GM12891 (cell line): ENCODE results near the gene EML1.

Source experiments
- PAX5 ChIP-seq: IDR thresholded peaks from 2 replicates; pipeline ENCODE4 v1.6.1; 2011; ENCODE audit warnings: low read length, moderate library complexity, mild to moderate bottlenecking; ENCODE audit not compliant: insufficient read depth, severe bottlenecking
- POLR2A ChIP-seq: IDR thresholded peaks from 2 replicates; pipeline ENCODE4 v1.6.1; 2011; ENCODE audit warnings: low read depth, low read length, control low read depth
- POLR2AphosphoS5 ChIP-seq: IDR thresholded peaks from 2 replicates; pipeline ENCODE4 v1.6.1; 2011; ENCODE audit warnings: low read depth, low read length, control low read depth
- POU2F2 ChIP-seq: IDR thresholded peaks from 2 replicates; pipeline ENCODE4 v1.6.1; 2011; ENCODE audit warnings: low read depth, mild to moderate bottlenecking, control low read depth, low read length, moderate library complexity
- SPI1 ChIP-seq: IDR thresholded peaks from 2 replicates; pipeline ENCODE4 v1.6.1; 2011; ENCODE audit warnings: low read depth, low read length, control low read depth
- TAF1 ChIP-seq: IDR thresholded peaks from 2 replicates; pipeline ENCODE4 v1.6.1; 2011; ENCODE audit warnings: low read depth, low read length, control low read depth

- TF ChIP-seq POLR2A: no peak
- TF ChIP-seq TAF1: no peak
- no peak for TF ChIP-seq POLR2AphosphoS5
- TF ChIP-seq PAX5: no peak
- TF ChIP-seq SPI1: no peak
- no peak for TF ChIP-seq POU2F2
Observed at GRCh38 chr14:99744873-99745224, 48.4 kb upstream of the EML1 start.
